T-helper 2 cell treated with Interferon-gamma antibody and Interleukin-4, amounts not matched to agents 100 ng/mL and 5 ng/mL, for 36 hours (primary cell): Measurements from ENCODE around the gene DIDO1. TPM values are rescaled to one million over a fixed set of nuclear protein-coding genes. Genes with fewer than 3 reads are reported as not detected.

Experiments
- total RNA-seq: library from RNA; stranded (reverse); gene quantifications from 2 replicates; pipeline ENCODE4 v1.2.3, GENCODE V29; 2022

DIDO1 gene
- total RNA-seq, 1 donor from 2014 or later, result 72.8 TPM

Other genes with a start within 250 kb of the DIDO1 start
- 0.23 and 0.34 TPM in 2 replicates for gene NTSR1, start 217.7 kb downstream of the DIDO1 start, total RNA-seq
- 15.2 TPM in 2 replicates for gene MRGBP, start 130.0 kb downstream of the DIDO1 start, total RNA-seq
- 77.5 and 79.2 TPM in 2 replicates for gene OGFR, start 121.7 kb downstream of the DIDO1 start, total RNA-seq
- gene COL9A3, start 109.5 kb downstream of the DIDO1 start, total RNA-seq, result 0.89 and 1.1 TPM in 2 replicates
- gene TCFL5, start 64.7 kb downstream of the DIDO1 start, total RNA-seq, result 7.2 and 7.5 TPM in 2 replicates
- gene GID8, start 11.6 kb upstream of the DIDO1 start, total RNA-seq, result 34.9 and 35.3 TPM in 2 replicates
- gene SLC17A9, start 26.2 kb upstream of the DIDO1 start, total RNA-seq, result 11.0 and 12.8 TPM in 2 replicates
- not detected in 2 replicates for gene BHLHE23, start 80.5 kb upstream of the DIDO1 start, total RNA-seq